Heart left ventricle (tissue), 13 donors: ENCODE data around the gene RIOK3.

Source experiments
- CTCF ChIP-seq, 12 donors: fragments of 200-600 bp; sonication (generic) in 4 of 12; IDR thresholded peaks; one replicate each; pipeline versions ENCODE4 v1.5.0 to v1.8.0; 2018 to 2022; ENCODE audit warnings: antibody characterized with exemption in 12 of 12, mild to moderate bottlenecking in 5 of 12
- POLR2A ChIP-seq, 2 donors: fragments of 450-650 bp; IDR thresholded peaks; one replicate each; pipeline ENCODE4 v1.6.1; 2017; ENCODE audit warnings: antibody characterized with exemption in 2 of 2, mild to moderate bottlenecking in 2 of 2, moderate library complexity in 2 of 2
- donor health status: ischemic (EF 13 %, LVEDD 7.1; RV severe dilation, severe dysfunction).
- donor health status: DM: no; HTN: yes; CAD: no.
- donor health status: DM: no; HTN: no; CAD: no.
- donor health status: ischemic (EF 25% LVEDD 6.9; RV normal size, moderate dysfunction).
- donor health status: ischemic (EF 25% LVEDD 5.7; RV mildly dilated, moderate dysfunction).
- donor health status: ischemic (EF 35%, LVEDD 5.7; RV mildly dilated, moderate dysfunction).
- donor health status: nonischemic (EF 11% LVEDD 7.7; RV severe dilation, severe dysfunction).
- donor health status: DM: yes; HTN: yes; CAD: no.
- donor health status: PGD.
- donor health status: ischemic (EF 29% LVEDD 5.4; RV normal size, mild dysfunction).
- donor health status: nonischemic (EF 23%, LVEDD 6.1; RV moderate dilation, normal function).

GRCh38 chr18:23416298-23416697, 36.8 kb upstream of the RIOK3 start:
- TF ChIP-seq CTCF (IDR thresholded peaks at IDR 0.05) (no peak), POLR2A (IDR thresholded peaks at IDR 0.05) (no peak)
